GM12874 (cell line): Measurements from ENCODE around the gene CLEC16A.

ENCODE experiments used
- CTCF ChIP-seq: IDR thresholded peaks from 2 replicates; pipeline ENCODE4 v1.5.1; 2011; ENCODE audit warnings: low read depth, mild to moderate bottlenecking, control low read depth, low read length, moderate library complexity; ENCODE audit not compliant: insufficient read depth

CLEC16A gene

GRCh38 chr16:10935226-10935915, 9.0 kb upstream of the CLEC16A start:
- no peak for TF ChIP-seq CTCF

- TF ChIP-seq CTCF: no peak
Observed at GRCh38 chr16:10936272-10936984, 7.9 kb upstream of the CLEC16A start.

- TF ChIP-seq CTCF: no peak
Observed at GRCh38 chr16:10937068-10937859, 7.1 kb upstream of the CLEC16A start.

- TF ChIP-seq CTCF: no peak
Observed at GRCh38 chr16:10938321-10938720, 6.0 kb upstream of the CLEC16A start.

GRCh38 chr16:10938796-10939648, 5.3 kb upstream of the CLEC16A start:
- TF ChIP-seq CTCF: no peak

GRCh38 chr16:10939649-10940234, 4.6 kb upstream of the CLEC16A start:
- no peak for TF ChIP-seq CTCF
